Renal pelvis (tissue), 4 donors: Measurements from ENCODE around the gene PHLDA3. TPM values are rescaled to one million over a fixed set of nuclear protein-coding genes. Genes with fewer than 3 reads are reported as not detected.
"Not testable (repeated sequence)": the region's sequence is repeated elsewhere in the genome, so short reads cannot be mapped to it uniquely, and the experiment has no call there.

Source experiments
- DNase-seq: peaks from one replicate; pipeline ENCODE4 v3.0.0-alpha.2; 2013
- polyA plus RNA-seq, 3 donors: library from polyadenylated mRNA; unstranded; fragments of 120-200 nt; gene quantifications; one replicate each; pipeline ENCODE4 v1.2.1, GENCODE V29; 2013; ENCODE audit not compliant: insufficient read length in 3 of 3

Gene PHLDA3
- polyA plus RNA-seq, 3 donors = 11.4 to 15.7 (median 12.7) TPM

- DNase-seq = no peak
These were observed 20.8 kb upstream of the PHLDA3 start for GRCh38 chr1:201489643-201490261.

- no peak for DNase-seq
These were observed 20.0 kb upstream of the PHLDA3 start for GRCh38 chr1:201488830-201489589.

- no peak for DNase-seq
These were observed 18.8 kb upstream of the PHLDA3 start for GRCh38 chr1:201487742-201488141.

GRCh38 chr1:201486187-201486586 is 17.2 kb upstream of the PHLDA3 start:
- no peak for DNase-seq

GRCh38 chr1:201485184-201485774 is 16.3 kb upstream of the PHLDA3 start:
- DNase-seq = no peak

GRCh38 chr1:201483373-201483949 is 14.5 kb upstream of the PHLDA3 start:
- DNase-seq = no peak

- no peak for DNase-seq
These were observed 13.8 kb upstream of the PHLDA3 start for GRCh38 chr1:201482755-201483154.

GRCh38 chr1:201481761-201482493 is 12.9 kb upstream of the PHLDA3 start:
- no peak for DNase-seq

GRCh38 chr1:201481004-201481380 is 12.0 kb upstream of the PHLDA3 start:
- no peak for DNase-seq

GRCh38 chr1:201480231-201481003 is 11.4 kb upstream of the PHLDA3 start:
- no peak for DNase-seq

GRCh38 chr1:201479201-201479730 is 10.3 kb upstream of the PHLDA3 start:
- no peak for DNase-seq

GRCh38 chr1:201478666-201479065 is 9.7 kb upstream of the PHLDA3 start:
- DNase-seq = not testable (repeated sequence)

- no peak for DNase-seq
These were observed 7.8 kb upstream of the PHLDA3 start for GRCh38 chr1:201476670-201477344.

GRCh38 chr1:201475915-201476669 is 7.1 kb upstream of the PHLDA3 start:
- DNase-seq = no peak

GRCh38 chr1:201475130-201475529 is 6.1 kb upstream of the PHLDA3 start:
- no peak for DNase-seq

- no peak for DNase-seq
These were observed 4.3 kb upstream of the PHLDA3 start for GRCh38 chr1:201473296-201473695.

GRCh38 chr1:201472321-201472720 is 3.3 kb upstream of the PHLDA3 start:
- DNase-seq = not testable (repeated sequence)

GRCh38 chr1:201471772-201472171 is 2.8 kb upstream of the PHLDA3 start:
- no peak for DNase-seq

- DNase-seq = no peak
These were observed 1.6 kb upstream of the PHLDA3 start for GRCh38 chr1:201470581-201470980.

GRCh38 chr1:201469645-201470074 is 672 bp upstream of the PHLDA3 start:
- DNase-seq = no peak
